Measurements from ENCODE around the gene MRPL20.

Gene MRPL20

DNA sequence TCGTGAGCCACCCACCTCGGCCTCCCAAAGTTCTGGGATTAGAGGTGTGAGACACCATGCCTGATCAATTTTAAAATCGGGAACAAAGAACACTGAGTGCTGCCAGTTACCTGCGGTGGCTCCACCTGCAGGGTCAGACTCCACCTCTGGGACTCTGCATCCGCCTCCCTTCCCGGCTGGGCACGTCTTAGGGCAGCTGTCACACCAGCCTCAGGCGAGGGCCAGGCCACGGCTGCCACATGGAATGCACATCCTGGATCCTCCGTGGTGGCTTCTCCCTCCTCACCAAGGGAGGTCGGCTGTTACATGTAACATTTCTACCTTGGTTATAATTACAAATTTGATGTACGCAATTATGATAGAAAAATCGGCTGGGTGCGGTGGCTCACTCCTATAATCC, 42.8 kb downstream of the MRPL20 start:
- Histone ChIP-seq H3K27ac (ENCODE audit: low read depth, low read length) (no peak overlapping the region), H3K27me3 (ENCODE audit: control insufficient read depth in 1 of 2, insufficient read depth in 2 of 2, low read length in 2 of 2) (peaks cover 0 to 6% of the 10 kb centered on the region in 2 donors), H3K36me3 (ENCODE audit: control insufficient read depth in 1 of 2, insufficient read depth in 2 of 2, low read length in 2 of 2) (no peaks in the 10 kb centered on the region)

DNA sequence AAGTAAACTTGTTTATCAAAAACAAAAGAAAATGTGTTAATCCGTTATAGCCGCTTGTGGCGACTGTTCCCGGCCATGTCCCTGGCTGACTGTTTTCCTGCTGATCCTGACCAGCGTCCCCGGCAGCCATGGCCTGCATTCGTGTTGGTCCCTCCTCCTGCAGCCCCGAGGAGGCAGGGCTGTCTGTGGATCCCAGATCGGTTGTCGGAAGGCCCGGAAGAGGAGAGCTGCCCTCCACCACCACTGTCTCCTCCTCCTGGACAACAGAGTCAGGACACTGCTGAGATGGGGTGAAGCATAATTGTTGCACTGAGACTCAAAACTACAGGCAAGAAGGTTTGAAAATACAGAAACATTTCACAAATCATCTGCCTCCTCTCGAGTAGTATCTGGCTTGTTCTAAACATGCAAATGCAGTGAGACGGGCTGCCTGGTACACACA, 45.1 kb downstream of the MRPL20 start:
- H3K9me3 ChIP-seq (ENCODE audit: control insufficient read depth in 1 of 2, low read length in 2 of 2): peaks cover 0 to 7% of the 10 kb centered on the region in 2 donors
- H3K4me3 ChIP-seq (ENCODE audit: low read depth in 1 of 2, low read length in 2 of 2): no peak overlapping the region
- H3K9ac ChIP-seq (ENCODE audit: low read depth in 1 of 2, low read length in 2 of 2): no peak overlapping the region
- H3K27ac ChIP-seq (ENCODE audit: low read depth, low read length): no peak overlapping the region
- peaks cover 15 to 19% of the 10 kb centered on the region in 2 donors for H3K27me3 ChIP-seq (ENCODE audit: control insufficient read depth in 1 of 2, insufficient read depth in 2 of 2, low read length in 2 of 2)
- no peaks in the 10 kb centered on the region for H3K36me3 ChIP-seq (ENCODE audit: control insufficient read depth in 1 of 2, insufficient read depth in 2 of 2, low read length in 2 of 2)
- peaks cover 8 to 15% of the 10 kb centered on the region in 2 donors for H3K4me1 ChIP-seq (ENCODE audit: control insufficient read depth in 1 of 2, insufficient read depth in 2 of 2, low read length in 2 of 2)

More for the DNA sequence above, 42.8 kb downstream of the MRPL20 start:
- Histone ChIP-seq H3K4me1 (ENCODE audit: control insufficient read depth in 1 of 2, insufficient read depth in 2 of 2, low read length in 2 of 2) (peaks cover under 1 to 7% of the 10 kb centered on the region in 2 donors), H3K9me3 (ENCODE audit: control insufficient read depth in 1 of 2, low read length in 2 of 2) (peaks cover 0 to 9% of the 10 kb centered on the region in 2 donors), H3K9ac (ENCODE audit: low read depth in 1 of 2, low read length in 2 of 2) (no peak overlapping the region), H3K4me3 (ENCODE audit: low read depth in 1 of 2, low read length in 2 of 2) (no peak overlapping the region)

DNA sequence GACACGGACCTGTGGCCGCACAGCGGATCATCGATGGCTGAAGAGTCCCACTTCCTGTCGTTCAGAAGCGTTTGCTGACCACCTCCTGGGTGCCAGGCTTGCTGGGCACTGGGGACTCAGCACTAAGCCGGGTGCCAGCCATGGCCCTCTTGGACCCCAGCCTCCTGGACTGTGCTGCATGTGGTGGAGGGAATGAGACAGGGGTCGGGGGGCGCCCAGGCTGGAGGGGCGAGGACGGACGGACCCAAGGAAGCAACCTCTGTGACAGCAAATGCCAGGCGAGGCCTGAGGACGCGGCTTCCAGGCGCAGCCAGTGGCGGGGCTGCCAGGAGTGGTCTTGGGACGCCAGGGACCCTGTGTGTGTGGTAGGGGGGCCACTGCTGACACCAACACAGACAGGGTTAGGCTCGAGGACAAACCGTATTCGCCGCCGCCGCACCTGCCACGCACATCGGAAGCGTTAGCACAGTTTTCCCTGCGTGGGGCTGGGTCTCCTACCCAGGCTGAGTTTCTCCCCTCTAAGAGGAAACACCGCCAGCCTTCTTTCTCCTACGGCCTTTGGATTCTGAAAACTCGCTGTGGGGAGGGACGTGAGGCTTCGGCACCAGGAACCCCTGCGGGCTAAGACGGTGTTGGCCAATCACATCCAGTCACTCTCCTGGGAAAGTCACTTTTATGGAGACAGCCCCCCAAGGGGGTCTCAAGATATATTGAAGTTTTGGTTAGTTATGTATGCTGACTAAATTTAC, 45.7 kb downstream of the MRPL20 start:
- no peak overlapping the region for H3K27ac ChIP-seq (ENCODE audit: low read depth, low read length)
- H3K9me3 ChIP-seq (ENCODE audit: control insufficient read depth in 1 of 2, low read length in 2 of 2): peaks cover 0 to 1% of the 10 kb centered on the region in 2 donors
- H3K36me3 ChIP-seq (ENCODE audit: control insufficient read depth in 1 of 2, insufficient read depth in 2 of 2, low read length in 2 of 2): no peaks in the 10 kb centered on the region
- H3K4me3 ChIP-seq (ENCODE audit: low read depth in 1 of 2, low read length in 2 of 2): peak overlapping the region in 1 of 2 donors; percentile 10
- no peak overlapping the region for H3K9ac ChIP-seq (ENCODE audit: low read depth in 1 of 2, low read length in 2 of 2)
- peaks cover 8 to 19% of the 10 kb centered on the region in 2 donors for H3K4me1 ChIP-seq (ENCODE audit: control insufficient read depth in 1 of 2, insufficient read depth in 2 of 2, low read length in 2 of 2)
- H3K27me3 ChIP-seq (ENCODE audit: control insufficient read depth in 1 of 2, insufficient read depth in 2 of 2, low read length in 2 of 2): peaks cover 15 to 22% of the 10 kb centered on the region in 2 donors

DNA sequence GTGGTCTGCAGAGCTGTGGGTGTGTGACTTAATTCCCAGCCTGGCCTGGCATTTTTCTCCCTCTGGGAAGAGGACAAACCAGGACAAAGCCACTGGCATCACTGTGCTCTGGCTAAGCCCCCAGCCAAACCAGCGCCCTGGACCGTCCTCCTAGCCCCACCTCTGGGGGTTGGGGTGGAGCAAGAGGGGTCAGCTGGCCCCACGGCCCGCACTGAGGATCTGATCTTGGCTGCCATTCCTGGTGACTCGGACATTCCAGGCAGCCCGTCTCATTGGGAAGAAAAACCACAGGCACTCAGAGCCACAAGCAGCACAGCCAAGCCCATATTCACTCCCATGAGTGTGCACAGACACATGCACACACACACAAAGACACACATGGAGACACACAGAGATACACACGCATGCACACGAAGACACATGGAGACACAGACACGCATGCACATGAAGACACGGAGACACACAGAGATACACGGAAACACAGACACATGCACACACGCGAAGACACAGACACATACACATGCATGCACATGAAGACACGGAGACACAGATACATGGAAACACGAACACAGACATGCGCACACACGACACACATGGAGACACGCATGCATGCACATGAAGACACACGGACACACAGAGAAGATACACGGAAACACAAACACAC, 46.5 kb downstream of the MRPL20 start:
- no peaks in the 10 kb centered on the region for H3K36me3 ChIP-seq (ENCODE audit: control insufficient read depth in 1 of 2, insufficient read depth in 2 of 2, low read length in 2 of 2)
- peak overlapping the region in 1 of 2 donors; percentile 10 for H3K4me3 ChIP-seq (ENCODE audit: low read depth in 1 of 2, low read length in 2 of 2)
- H3K9me3 ChIP-seq (ENCODE audit: control insufficient read depth in 1 of 2, low read length in 2 of 2): no peaks in the 10 kb centered on the region
- H3K9ac ChIP-seq (ENCODE audit: low read depth in 1 of 2, low read length in 2 of 2): no peak overlapping the region
- peaks cover 8 to 19% of the 10 kb centered on the region in 2 donors for H3K4me1 ChIP-seq (ENCODE audit: control insufficient read depth in 1 of 2, insufficient read depth in 2 of 2, low read length in 2 of 2)
- no peak overlapping the region for H3K27ac ChIP-seq (ENCODE audit: low read depth, low read length)
- peaks cover 15 to 22% of the 10 kb centered on the region in 2 donors for H3K27me3 ChIP-seq (ENCODE audit: control insufficient read depth in 1 of 2, insufficient read depth in 2 of 2, low read length in 2 of 2)

DNA sequence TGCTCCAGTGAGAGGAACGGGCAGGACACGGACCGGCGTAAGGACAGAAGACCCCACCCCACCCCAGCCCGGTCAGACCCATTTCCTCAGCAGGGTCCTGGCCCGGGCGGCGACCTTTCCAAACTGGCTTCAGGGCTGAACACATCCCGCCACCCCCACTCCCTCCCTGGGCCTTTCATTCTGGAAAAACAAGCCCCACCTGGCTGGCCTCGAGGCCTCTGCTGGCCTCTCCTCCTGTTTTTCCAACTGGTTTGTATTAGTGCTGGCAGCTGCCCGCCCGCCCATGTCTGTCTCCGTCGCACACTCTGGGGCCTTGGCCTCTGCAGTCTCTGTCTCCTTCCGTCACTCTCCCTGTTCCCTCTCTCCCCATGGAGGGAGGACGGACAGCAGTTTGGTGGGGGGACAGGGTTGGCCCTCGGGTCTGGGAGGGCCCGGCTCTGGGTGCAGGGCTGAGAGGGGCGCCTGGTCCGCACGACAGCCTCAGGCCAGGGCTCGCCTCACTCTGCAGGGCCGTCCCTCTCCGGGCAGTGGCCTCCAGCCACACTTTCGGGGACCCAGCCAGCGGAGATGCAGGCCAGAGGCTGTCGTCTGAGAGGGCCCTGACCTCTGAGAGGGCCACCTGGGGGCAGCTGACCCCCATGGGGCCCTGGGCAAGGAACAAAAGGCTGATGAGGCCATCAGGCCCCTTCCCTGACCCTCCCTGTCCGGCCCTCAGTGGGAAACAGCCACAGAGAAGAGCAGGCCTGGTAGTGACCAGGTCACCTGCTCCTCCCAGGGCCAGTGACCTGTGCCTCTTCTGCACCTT, 47.2 kb downstream of the MRPL20 start:
- Histone ChIP-seq H3K9me3 (ENCODE audit: control insufficient read depth in 1 of 2, low read length in 2 of 2) (no peaks in the 10 kb centered on the region), H3K4me1 (ENCODE audit: control insufficient read depth in 1 of 2, insufficient read depth in 2 of 2, low read length in 2 of 2) (peaks cover 8 to 19% of the 10 kb centered on the region in 2 donors), H3K36me3 (ENCODE audit: control insufficient read depth in 1 of 2, insufficient read depth in 2 of 2, low read length in 2 of 2) (no peaks in the 10 kb centered on the region), H3K27ac (ENCODE audit: low read depth, low read length) (peak overlapping the region; percentile 75), H3K9ac (ENCODE audit: low read depth in 1 of 2, low read length in 2 of 2) (no peak overlapping the region), H3K27me3 (ENCODE audit: control insufficient read depth in 1 of 2, insufficient read depth in 2 of 2, low read length in 2 of 2) (peaks cover 15 to 22% of the 10 kb centered on the region in 2 donors), H3K4me3 (ENCODE audit: low read depth in 1 of 2, low read length in 2 of 2) (no peak overlapping the region)

DNA sequence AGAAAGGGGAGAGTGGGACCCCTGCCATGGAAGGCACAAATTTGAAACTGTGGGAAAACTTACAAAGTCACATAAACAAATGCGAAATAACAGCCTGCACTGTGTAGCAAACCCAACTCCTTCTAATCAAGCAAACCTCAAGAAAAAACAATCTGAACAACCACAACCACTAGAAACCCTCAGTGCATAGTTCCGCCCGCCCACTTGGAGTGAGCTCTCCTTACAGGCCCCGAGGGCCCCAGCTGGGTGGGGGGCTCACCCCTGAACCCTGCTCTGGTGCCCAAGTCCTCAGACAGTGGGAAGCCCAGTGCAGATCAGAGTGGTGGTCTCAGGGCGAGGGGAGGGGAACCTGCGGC, 47.8 kb downstream of the MRPL20 start:
- no peak overlapping the region for H3K9ac ChIP-seq (ENCODE audit: low read depth in 1 of 2, low read length in 2 of 2)
- peaks cover 8 to 19% of the 10 kb centered on the region in 2 donors for H3K4me1 ChIP-seq (ENCODE audit: control insufficient read depth in 1 of 2, insufficient read depth in 2 of 2, low read length in 2 of 2)
- H3K9me3 ChIP-seq (ENCODE audit: control insufficient read depth in 1 of 2, low read length in 2 of 2): no peaks in the 10 kb centered on the region
- H3K4me3 ChIP-seq (ENCODE audit: low read depth in 1 of 2, low read length in 2 of 2): no peak overlapping the region
- no peaks in the 10 kb centered on the region for H3K36me3 ChIP-seq (ENCODE audit: control insufficient read depth in 1 of 2, insufficient read depth in 2 of 2, low read length in 2 of 2)
- H3K27me3 ChIP-seq (ENCODE audit: control insufficient read depth in 1 of 2, insufficient read depth in 2 of 2, low read length in 2 of 2): peaks cover 15 to 28% of the 10 kb centered on the region in 2 donors
- peak overlapping the region; percentile 73 for H3K27ac ChIP-seq (ENCODE audit: low read depth, low read length)

DNA sequence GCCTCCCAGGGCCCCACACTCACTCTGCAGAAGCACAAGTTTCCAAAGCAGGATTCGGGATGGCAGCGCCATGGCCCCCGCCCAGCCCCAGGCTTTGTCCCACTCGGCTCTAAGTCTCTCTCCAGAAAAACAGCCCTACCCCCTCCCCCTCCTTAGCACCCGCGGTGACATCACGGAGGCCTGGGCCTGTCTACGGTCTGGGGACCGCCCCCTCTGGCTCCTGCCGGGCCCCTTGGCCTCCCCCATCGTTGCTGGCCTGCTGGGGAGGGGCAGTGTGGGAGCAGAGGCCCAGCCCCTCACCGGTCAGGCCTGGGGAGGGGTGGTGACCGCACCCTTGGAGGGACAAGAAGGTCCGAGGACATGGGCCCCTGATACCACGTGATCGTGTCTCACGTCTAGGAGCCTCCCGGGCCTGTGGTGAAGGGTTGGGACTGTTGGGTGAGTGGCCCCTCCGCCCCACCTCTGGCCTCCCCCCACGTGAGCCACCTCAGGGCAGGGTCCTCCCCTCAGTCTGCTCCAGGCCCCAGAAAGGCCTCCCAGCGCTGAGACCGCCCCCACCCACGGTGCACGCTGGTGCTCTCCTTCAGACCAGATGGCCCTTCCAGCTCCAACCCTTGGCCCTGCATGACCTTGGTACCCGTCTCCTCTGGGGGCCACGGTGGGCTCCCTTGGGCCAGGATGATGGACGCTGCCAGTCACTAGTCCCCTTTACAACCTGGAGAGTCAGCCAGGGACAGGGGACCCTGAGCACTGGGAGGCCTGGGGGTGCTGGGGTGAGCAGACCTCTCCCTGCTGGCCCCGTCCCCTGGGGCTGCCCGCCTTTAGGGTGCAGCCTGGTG, 48.4 kb downstream of the MRPL20 start, which contains the start of gene MXRA8:
TSS of gene MXRA8 (minus strand) at position 123 of the 839 bp plus-strand sequence. CDS start at position 72, 51 bp downstream.
- H3K9me3 ChIP-seq (ENCODE audit: control insufficient read depth in 1 of 2, low read length in 2 of 2): no peaks in the 10 kb centered on the region
- H3K4me1 ChIP-seq (ENCODE audit: control insufficient read depth in 1 of 2, insufficient read depth in 2 of 2, low read length in 2 of 2): peaks cover 10 to 19% of the 10 kb centered on the region in 2 donors
- H3K27me3 ChIP-seq (ENCODE audit: control insufficient read depth in 1 of 2, insufficient read depth in 2 of 2, low read length in 2 of 2): peaks cover 22 to 33% of the 10 kb centered on the region in 2 donors
- H3K4me3 ChIP-seq (ENCODE audit: low read depth in 1 of 2, low read length in 2 of 2): peak within 1 kb of the TSS; percentile 43 to 61
- peak within 1 kb of the TSS; percentile 73 for H3K27ac ChIP-seq (ENCODE audit: low read depth, low read length)
- no peaks in the 10 kb centered on the region for H3K36me3 ChIP-seq (ENCODE audit: control insufficient read depth in 1 of 2, insufficient read depth in 2 of 2, low read length in 2 of 2)
- H3K9ac ChIP-seq (ENCODE audit: low read depth in 1 of 2, low read length in 2 of 2): peak within 1 kb of the TSS in 1 of 2 donors; percentile 15

DNA sequence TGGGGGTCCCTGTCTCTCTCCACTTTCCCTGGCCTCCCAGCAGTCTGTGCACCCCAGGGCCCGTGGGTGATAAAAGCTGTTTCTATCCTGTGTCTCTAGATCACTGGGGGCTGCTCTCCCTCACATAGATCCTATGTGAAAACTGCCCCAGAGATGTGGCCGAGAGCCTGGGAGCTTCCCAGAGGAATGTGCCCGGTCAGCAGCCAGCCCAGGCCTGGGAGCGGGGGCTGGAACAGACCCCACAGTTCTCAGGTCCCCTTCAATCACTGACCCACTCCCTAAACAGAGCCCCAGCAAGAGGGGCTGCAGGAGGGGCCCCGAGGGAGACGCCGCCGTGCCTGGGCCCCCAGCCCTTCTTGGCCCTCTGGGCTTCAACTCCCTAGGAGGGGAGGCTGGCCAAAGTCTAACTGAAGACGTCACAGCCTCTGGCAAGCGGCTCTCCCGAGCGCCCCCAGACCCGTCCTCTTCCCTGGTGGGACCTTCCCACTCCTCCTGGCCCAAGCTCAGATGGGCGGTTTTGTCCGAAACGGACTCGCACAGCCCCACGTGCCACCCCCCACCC, 49.1 kb downstream of the MRPL20 start:
- peaks cover 13 to 21% of the 10 kb centered on the region in 2 donors for H3K4me1 ChIP-seq (ENCODE audit: control insufficient read depth in 1 of 2, insufficient read depth in 2 of 2, low read length in 2 of 2)
- peak overlapping the region; percentile 43 to 61 for H3K4me3 ChIP-seq (ENCODE audit: low read depth in 1 of 2, low read length in 2 of 2)
- H3K27ac ChIP-seq (ENCODE audit: low read depth, low read length): peak overlapping the region; percentile 73
- H3K27me3 ChIP-seq (ENCODE audit: control insufficient read depth in 1 of 2, insufficient read depth in 2 of 2, low read length in 2 of 2): peaks cover 29 to 40% of the 10 kb centered on the region in 2 donors
- peak overlapping the region in 1 of 2 donors; percentile 15 for H3K9ac ChIP-seq (ENCODE audit: low read depth in 1 of 2, low read length in 2 of 2)
- no peaks in the 10 kb centered on the region for H3K36me3 ChIP-seq (ENCODE audit: control insufficient read depth in 1 of 2, insufficient read depth in 2 of 2, low read length in 2 of 2)
- H3K9me3 ChIP-seq (ENCODE audit: control insufficient read depth in 1 of 2, low read length in 2 of 2): no peaks in the 10 kb centered on the region

DNA sequence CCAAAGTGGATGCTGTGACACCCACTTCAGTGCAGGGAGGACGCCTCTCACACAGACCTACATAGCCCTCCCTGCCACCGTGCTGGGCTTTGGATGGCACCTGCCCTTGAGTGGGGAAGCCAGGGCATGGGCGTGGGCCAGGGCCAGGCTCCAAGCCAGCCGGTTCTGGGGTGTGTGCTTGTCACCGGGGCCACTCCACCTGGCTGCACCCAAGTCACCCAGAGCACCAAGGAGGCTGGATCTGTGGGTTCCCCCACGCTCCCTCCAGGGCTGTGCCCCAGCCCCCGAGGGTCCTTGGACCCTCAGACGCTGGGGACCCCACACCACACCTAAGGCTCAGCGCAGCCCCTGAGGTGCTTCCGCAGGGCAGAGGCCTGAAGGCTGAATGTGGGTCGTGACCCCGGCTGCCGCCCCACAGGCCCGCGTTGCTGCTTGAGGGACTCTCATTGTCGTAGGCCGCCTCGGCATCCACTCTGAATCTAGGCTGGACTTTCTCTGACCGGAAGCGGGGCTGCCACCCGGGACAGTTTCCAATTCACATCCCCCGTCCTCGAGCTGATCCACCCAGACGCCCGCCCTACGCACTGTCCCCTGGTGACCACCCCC, 50.2 kb downstream of the MRPL20 start:
- H3K9me3 ChIP-seq (ENCODE audit: control insufficient read depth in 1 of 2, low read length in 2 of 2): no peaks in the 10 kb centered on the region
- peak overlapping the region; percentile 32 for H3K27ac ChIP-seq (ENCODE audit: low read depth, low read length)
- H3K27me3 ChIP-seq (ENCODE audit: control insufficient read depth in 1 of 2, insufficient read depth in 2 of 2, low read length in 2 of 2): peaks cover 34 to 48% of the 10 kb centered on the region in 2 donors
- no peaks in the 10 kb centered on the region for H3K36me3 ChIP-seq (ENCODE audit: control insufficient read depth in 1 of 2, insufficient read depth in 2 of 2, low read length in 2 of 2)
- H3K4me3 ChIP-seq (ENCODE audit: low read depth in 1 of 2, low read length in 2 of 2): peak overlapping the region; percentile 35 to 43
- H3K4me1 ChIP-seq (ENCODE audit: control insufficient read depth in 1 of 2, insufficient read depth in 2 of 2, low read length in 2 of 2): peaks cover 19 to 26% of the 10 kb centered on the region in 2 donors
- no peak overlapping the region for H3K9ac ChIP-seq (ENCODE audit: low read depth in 1 of 2, low read length in 2 of 2)
